ENCODE data around the gene CLCA4. TPM values are rescaled to one million over a fixed set of nuclear protein-coding genes. Genes with fewer than 3 reads are reported as not detected.

CLCA4 gene
- total and polyA plus RNA-seq, 2 experiments from 2014 or later = not detected

DNA sequence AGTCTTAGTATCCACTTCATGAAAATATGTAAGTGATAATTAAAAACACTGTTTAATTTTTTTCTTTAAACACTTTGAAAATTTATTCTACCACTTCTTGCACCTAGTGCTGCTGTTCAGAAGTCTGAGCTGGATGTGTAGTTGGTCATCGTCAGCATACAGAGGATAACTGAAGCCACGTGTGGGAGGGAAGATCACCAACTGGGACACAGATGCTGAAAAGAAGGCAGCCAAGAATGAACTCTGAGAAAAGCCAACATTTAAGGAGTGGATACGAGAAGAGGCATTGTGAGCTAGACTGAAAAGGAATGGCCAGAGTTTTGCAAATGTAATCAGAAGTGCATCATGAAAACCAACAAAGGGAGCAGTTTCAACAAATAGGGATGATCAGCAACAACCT, 24.6 kb upstream of the CLCA4 start:
- Histone ChIP-seq H3K9me2 (ENCODE audit: insufficient read depth) (no peaks in the 10 kb centered on the region), H3F3A (ENCODE audit: insufficient read depth) (no peaks in the 10 kb centered on the region)
- in situ Hi-C loops (cut with MboI) = loop anchor here (25.0 kb wide), 1 partner anchor 565 kb away; no protein-coding TSS in a partner anchor

DNA sequence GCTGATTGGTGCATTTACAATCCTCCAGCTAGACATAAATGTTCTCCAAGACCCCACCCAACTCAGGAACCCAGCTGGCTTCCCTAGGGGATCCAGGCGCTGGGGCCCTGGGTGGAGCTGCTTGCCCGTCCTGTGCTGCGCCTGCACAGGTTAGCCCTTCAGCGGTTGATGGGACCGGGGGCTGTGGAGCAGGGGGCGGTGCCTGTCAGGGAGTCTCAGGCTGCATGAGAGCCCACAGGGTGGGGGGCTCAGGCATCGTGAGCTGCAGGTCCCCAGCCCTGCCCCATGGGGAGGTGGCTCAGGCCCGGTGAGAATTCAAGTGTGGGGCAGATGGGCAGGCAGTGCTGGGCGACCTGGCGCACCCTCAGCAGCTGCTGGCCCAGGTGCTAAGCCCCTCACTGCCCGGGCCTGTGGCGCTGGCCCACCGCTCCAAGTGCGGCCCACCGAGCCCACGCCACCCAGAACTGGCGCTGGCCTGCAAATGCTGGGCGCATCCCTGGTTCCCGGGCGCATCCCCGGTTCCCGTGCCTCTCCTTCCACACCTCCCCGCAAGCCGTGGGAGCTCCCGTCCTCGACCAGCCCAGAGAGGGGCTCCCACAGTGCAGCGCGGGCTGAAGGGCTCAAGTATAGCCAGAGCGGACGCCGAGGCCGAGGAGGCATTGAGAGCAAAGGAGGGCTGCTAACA, 23.1 kb upstream of the CLCA4 start:
- Histone ChIP-seq H3K27me3 (replicated peaks; ENCODE audit: insufficient read depth) (no peaks in the 10 kb centered on the region), H3K9me2 (ENCODE audit: insufficient read depth) (no peaks in the 10 kb centered on the region), H3K4me1 (ENCODE audit: insufficient read depth) (no peaks in the 10 kb centered on the region), H3K4me3 (no peak overlapping the region), H3K9ac (no peak overlapping the region), H4K20me1 (ENCODE audit: insufficient read depth) (no peaks in the 10 kb centered on the region), H3K79me2 (ENCODE audit: insufficient read depth) (no peaks in the 10 kb centered on the region), H3F3A (ENCODE audit: insufficient read depth) (no peaks in the 10 kb centered on the region), H3K9me3 (ENCODE audit: low read depth) (no peaks in the 10 kb centered on the region), H3K36me3 (ENCODE audit: low read depth) (no peaks in the 10 kb centered on the region), H3K4me2 (ENCODE audit: unreplicated experiment) (no peak overlapping the region), H3K27ac (no peak overlapping the region), H2AFZ (no peak overlapping the region)
- no peak for DNase-seq
- 83 to 84% methylated on average over 25 to 32 of the region's 32 CpGs for WGBS, 2 experiments (ENCODE audit: low coverage in 1 of 2, low lambda C conversion rate in 2 of 2, missing lambda C conversion rate in 2 of 2)
- in situ Hi-C loops (cut with MboI) = loop anchor here (25.0 kb wide), 1 partner anchor 563 kb away; no protein-coding TSS in a partner anchor
- no peak for TF ChIP-seq EZH2phosphoT487 (IDR thresholded peaks at IDR 0.05; ENCODE audit: insufficient read depth, low read depth)
- TF ChIP-seq EZH2 (IDR thresholded peaks at IDR 0.05; ENCODE audit: insufficient read depth, poor library complexity, severe bottlenecking) = no peak

More for the DNA sequence above, 24.6 kb upstream of the CLCA4 start:
- H3K79me2 ChIP-seq (ENCODE audit: insufficient read depth) = no peaks in the 10 kb centered on the region
- H2AFZ ChIP-seq = no peak overlapping the region
- H4K20me1 ChIP-seq (ENCODE audit: insufficient read depth) = no peaks in the 10 kb centered on the region
- no peaks in the 10 kb centered on the region for H3K36me3 ChIP-seq (ENCODE audit: low read depth)
- no peaks in the 10 kb centered on the region for H3K9me3 ChIP-seq (ENCODE audit: low read depth)
- no peak overlapping the region for H3K27ac ChIP-seq
- WGBS, 2 experiments (ENCODE audit: low coverage in 1 of 2, low lambda C conversion rate in 2 of 2, missing lambda C conversion rate in 2 of 2) = 4 to 6% methylated on average over 3 of the region's 3 CpGs
- H3K4me3 ChIP-seq = no peak overlapping the region
- no peak overlapping the region for H3K4me2 ChIP-seq (ENCODE audit: unreplicated experiment)
- peak; percentile 23 for DNase-seq
- H3K4me1 ChIP-seq (ENCODE audit: insufficient read depth) = no peaks in the 10 kb centered on the region
- H3K9ac ChIP-seq = no peak overlapping the region
- TF ChIP-seq EZH2phosphoT487 (IDR thresholded peaks at IDR 0.05; ENCODE audit: insufficient read depth, low read depth) (no peak), EZH2 (IDR thresholded peaks at IDR 0.05; ENCODE audit: insufficient read depth, poor library complexity, severe bottlenecking) (no peak)
- no peaks in the 10 kb centered on the region for H3K27me3 ChIP-seq (replicated peaks; ENCODE audit: insufficient read depth)

DNA sequence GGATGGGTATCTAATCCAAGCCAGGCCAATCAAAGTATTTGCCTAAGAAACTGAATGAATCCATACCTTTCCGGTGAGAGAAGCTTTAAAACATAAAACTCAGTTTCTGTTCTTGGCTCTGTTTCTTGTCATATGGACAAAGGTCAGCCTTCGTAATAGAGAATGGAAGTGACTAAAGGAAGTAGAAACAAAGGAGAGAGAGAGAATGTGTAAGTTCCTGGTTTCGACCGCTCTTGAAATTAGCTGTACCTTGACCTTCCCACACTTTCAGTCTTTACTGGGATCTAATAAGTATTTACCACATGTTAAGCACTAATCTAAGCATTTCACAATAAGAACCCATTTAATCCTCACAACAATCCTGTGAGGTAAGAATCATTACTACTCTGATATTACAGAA, 19.6 kb upstream of the CLCA4 start:
- no peaks in the 10 kb centered on the region for H3K9me2 ChIP-seq (ENCODE audit: insufficient read depth)
- in situ Hi-C loops (cut with MboI) = no loop called here
- no peak overlapping the region for H3K27ac ChIP-seq
- no peak overlapping the region for H2AFZ ChIP-seq
- DNase-seq = no peak
- H3K4me2 ChIP-seq (ENCODE audit: unreplicated experiment) = no peak overlapping the region
- TF ChIP-seq EZH2phosphoT487 (IDR thresholded peaks at IDR 0.05; ENCODE audit: insufficient read depth, low read depth) (no peak), EZH2 (IDR thresholded peaks at IDR 0.05; ENCODE audit: insufficient read depth, poor library complexity, severe bottlenecking) (no peak)
- H4K20me1 ChIP-seq (ENCODE audit: insufficient read depth) = no peaks in the 10 kb centered on the region
- no peaks in the 10 kb centered on the region for H3K79me2 ChIP-seq (ENCODE audit: insufficient read depth)
- WGBS, 2 experiments (ENCODE audit: low coverage in 1 of 2, low lambda C conversion rate in 2 of 2, missing lambda C conversion rate in 2 of 2) = 85 to 88% methylated on average over 4 of the region's 4 CpGs
- H3K4me3 ChIP-seq = no peak overlapping the region
- H3F3A ChIP-seq (ENCODE audit: insufficient read depth) = no peaks in the 10 kb centered on the region
- no peaks in the 10 kb centered on the region for H3K36me3 ChIP-seq (ENCODE audit: low read depth)
- no peaks in the 10 kb centered on the region for H3K9me3 ChIP-seq (ENCODE audit: low read depth)
- H3K4me1 ChIP-seq (ENCODE audit: insufficient read depth) = no peaks in the 10 kb centered on the region
- H3K27me3 ChIP-seq (replicated peaks; ENCODE audit: insufficient read depth) = no peaks in the 10 kb centered on the region
- H3K9ac ChIP-seq = no peak overlapping the region

- in situ Hi-C loops (cut with MboI) = no loop called here
- 54 to 66% methylated on average over 3 of the region's 3 CpGs for WGBS, 2 experiments (ENCODE audit: low coverage in 1 of 2, low lambda C conversion rate in 2 of 2, missing lambda C conversion rate in 2 of 2)
- Histone ChIP-seq H3K9me2 (ENCODE audit: insufficient read depth) (no peaks in the 10 kb centered on the region), H3K4me1 (ENCODE audit: insufficient read depth) (no peaks in the 10 kb centered on the region), H3F3A (ENCODE audit: insufficient read depth) (no peaks in the 10 kb centered on the region), H3K27ac (no peak overlapping the region), H3K27me3 (replicated peaks; ENCODE audit: insufficient read depth) (0 out of 2 replicates have a peak, but pooled peaks cover 6% of the 10 kb centered on the region), H4K20me1 (ENCODE audit: insufficient read depth) (no peaks in the 10 kb centered on the region), H3K9me3 (ENCODE audit: low read depth) (no peaks in the 10 kb centered on the region), H3K9ac (no peak overlapping the region), H2AFZ (no peak overlapping the region), H3K79me2 (ENCODE audit: insufficient read depth) (no peaks in the 10 kb centered on the region), H3K4me3 (no peak overlapping the region), H3K4me2 (ENCODE audit: unreplicated experiment) (no peak overlapping the region), H3K36me3 (ENCODE audit: low read depth) (no peaks in the 10 kb centered on the region)
- TF ChIP-seq EZH2phosphoT487 (IDR thresholded peaks at IDR 0.05; ENCODE audit: insufficient read depth, low read depth) (no peak), EZH2 (IDR thresholded peaks at IDR 0.05; ENCODE audit: insufficient read depth, poor library complexity, severe bottlenecking) (no peak)
- DNase-seq = no peak
Measured at GRCh38 chr1:86530211-86530845, 16.6 kb upstream of the CLCA4 start.

Data from GM23248 (cell line).